ENCODE data around the gene RTN4RL2. TPM values are rescaled to one million over a fixed set of nuclear protein-coding genes. Genes with fewer than 3 reads are reported as not detected.

RTN4RL2 gene
- total RNA-seq, 6 experiments from 2014 or later = 12.5 to 54.4 (median 18.6) TPM

GRCh38 chr11:57463671-57464538, 3.6 kb downstream of the RTN4RL2 start:
- intact Hi-C loops (cut with DNase I) = loop anchor here in 1 of 2 donors (10.0 kb wide), 1 partner anchor 181 kb away; the partner anchor contains the start of gene YPEL4
- DNase-seq (no peak), ATAC-seq (no peak)
- no peaks in the 10 kb centered on the region for H3K27me3 ChIP-seq
- no peaks in the 10 kb centered on the region for H3K9me3 ChIP-seq
- no peaks in the 10 kb centered on the region for H3K36me3 ChIP-seq
- H3K27ac ChIP-seq = no peak overlapping the region
- TF ChIP-seq CTCF (IDR thresholded peaks at IDR 0.05) (no peak), POLR2A (IDR thresholded peaks at IDR 0.05) (no peak)
- 63% methylated on average over 7 of the region's 14 CpGs for WGBS (ENCODE audit: insufficient coverage, low coverage, low lambda C conversion rate, missing lambda C conversion rate)
- H3K4me3 ChIP-seq = no peak overlapping the region
- H3K4me1 ChIP-seq = peaks cover 0 to 16% (median 4%) of the 10 kb centered on the region in 4 donors

DNA sequence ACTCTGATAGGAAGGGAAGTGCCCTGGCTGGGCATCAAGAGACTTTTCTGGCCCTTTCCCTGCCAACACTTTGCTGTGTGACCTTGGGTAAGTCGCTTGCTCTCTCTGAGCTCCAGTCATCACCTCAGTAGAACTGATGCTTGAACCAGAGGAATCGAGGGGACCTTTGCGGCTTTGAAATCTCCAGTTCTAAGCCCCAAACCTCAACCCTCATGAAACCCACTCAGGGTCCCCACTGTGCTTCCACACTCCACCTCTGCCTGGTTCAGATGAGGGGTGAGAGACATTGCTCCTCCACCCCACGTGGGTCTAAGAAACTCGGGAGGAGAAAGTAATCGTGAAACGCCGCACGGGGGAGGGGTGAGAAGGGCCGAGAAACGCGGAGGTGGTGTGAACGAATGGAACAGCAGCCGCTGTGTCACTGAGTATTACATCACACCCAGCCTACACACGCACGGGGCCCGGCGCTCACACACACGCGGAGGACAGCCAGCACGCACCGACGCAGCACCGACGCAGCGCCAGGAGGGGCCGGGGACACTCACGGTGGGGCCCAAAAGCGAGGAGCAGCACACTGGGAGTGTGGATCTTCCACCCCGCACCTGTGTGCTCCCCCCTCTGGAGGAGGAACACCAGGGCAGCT, 4.3 kb downstream of the RTN4RL2 start:
- no peaks in the 10 kb centered on the region for H3K27me3 ChIP-seq
- intact Hi-C loops (cut with DNase I) = loop anchor here in 1 of 2 donors (10.0 kb wide), 1 partner anchor 180 kb away; the partner anchor contains the start of gene YPEL4
- no peak overlapping the region for H3K27ac ChIP-seq
- H3K4me3 ChIP-seq = no peak overlapping the region
- H3K36me3 ChIP-seq = peaks cover 0 to 3% (median 0%) of the 10 kb centered on the region in 4 donors
- no peak for ATAC-seq
- H3K9me3 ChIP-seq = no peaks in the 10 kb centered on the region
- peaks cover 0 to 8% (median under 1%) of the 10 kb centered on the region in 4 donors for H3K4me1 ChIP-seq
- TF ChIP-seq CTCF (IDR thresholded peaks at IDR 0.05) (no peak), POLR2A (IDR thresholded peaks at IDR 0.05) (no peak)
- DNase-seq = no peak
- 74% methylated on average over 23 of the region's 30 CpGs for WGBS (ENCODE audit: insufficient coverage, low coverage, low lambda C conversion rate, missing lambda C conversion rate)

DNA sequence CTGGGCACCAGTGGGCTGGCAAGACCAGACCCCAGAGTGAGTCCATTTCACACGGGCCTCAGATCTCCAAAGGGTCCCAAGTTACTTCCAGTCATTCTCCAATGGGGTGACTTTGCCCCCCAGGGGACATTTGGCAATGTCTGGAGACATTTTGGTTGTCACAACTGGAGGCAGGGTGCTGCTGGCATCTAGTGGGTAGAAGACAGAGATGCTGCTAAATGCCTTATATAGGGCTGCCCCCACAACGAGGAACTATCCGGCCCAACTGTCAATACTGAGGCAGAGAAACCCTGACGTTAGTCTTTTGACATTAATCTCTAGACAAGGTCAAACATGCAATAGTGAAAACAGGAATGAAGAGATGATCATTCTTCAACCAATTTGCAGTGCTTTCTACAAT, 6.4 kb downstream of the RTN4RL2 start:
- no peak for TF ChIP-seq POLR2A (IDR thresholded peaks at IDR 0.05)
- no peak for TF ChIP-seq CTCF (IDR thresholded peaks at IDR 0.05)
- Histone ChIP-seq H3K4me3 (no peak overlapping the region), H3K4me1 (no peaks in the 10 kb centered on the region), H3K36me3 (peaks cover 0 to 5% (median 0%) of the 10 kb centered on the region in 4 donors), H3K9me3 (no peaks in the 10 kb centered on the region), H3K27ac (no peak overlapping the region), H3K27me3 (no peaks in the 10 kb centered on the region)
- intact Hi-C loops (cut with DNase I) = loop anchor here in 1 of 2 donors (10.0 kb wide), 1 partner anchor 178 kb away; the partner anchor contains the start of gene YPEL4
- DNase-seq (no peak), ATAC-seq (no peak)
- 19% methylated on average over 3 of the region's 4 CpGs for WGBS (ENCODE audit: insufficient coverage, low coverage, low lambda C conversion rate, missing lambda C conversion rate)

DNA sequence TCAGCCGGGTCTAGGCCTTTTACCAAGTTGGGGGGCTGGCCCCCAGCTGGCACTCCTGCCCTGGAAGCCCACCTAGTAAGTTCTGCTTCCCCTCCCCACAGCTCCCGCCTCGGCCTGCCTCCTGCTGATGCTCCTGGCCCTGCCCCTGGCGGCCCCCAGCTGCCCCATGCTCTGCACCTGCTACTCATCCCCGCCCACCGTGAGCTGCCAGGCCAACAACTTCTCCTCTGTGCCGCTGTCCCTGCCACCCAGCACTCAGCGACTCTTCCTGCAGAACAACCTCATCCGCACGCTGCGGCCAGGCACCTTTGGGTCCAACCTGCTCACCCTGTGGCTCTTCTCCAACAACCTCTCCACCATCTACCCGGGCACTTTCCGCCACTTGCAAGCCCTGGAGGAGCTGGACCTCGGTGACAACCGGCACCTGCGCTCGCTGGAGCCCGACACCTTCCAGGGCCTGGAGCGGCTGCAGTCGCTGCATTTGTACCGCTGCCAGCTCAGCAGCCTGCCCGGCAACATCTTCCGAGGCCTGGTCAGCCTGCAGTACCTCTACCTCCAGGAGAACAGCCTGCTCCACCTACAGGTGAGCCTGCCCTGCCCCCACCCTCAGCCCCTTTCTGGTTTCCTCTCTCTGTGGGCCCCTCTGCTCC, 7.3 kb downstream of the RTN4RL2 start:
- intact Hi-C loops (cut with DNase I) = loop anchor here in 1 of 2 donors (10.0 kb wide), 1 partner anchor 177 kb away; the partner anchor contains the start of gene YPEL4
- ATAC-seq = no peak
- 85% methylated on average over 5 of the region's 23 CpGs for WGBS (ENCODE audit: insufficient coverage, low coverage, low lambda C conversion rate, missing lambda C conversion rate)
- no peaks in the 10 kb centered on the region for H3K9me3 ChIP-seq
- TF ChIP-seq CTCF (IDR thresholded peaks at IDR 0.05) = no peak
- TF ChIP-seq POLR2A (IDR thresholded peaks at IDR 0.05) = no peak
- no peak overlapping the region for H3K4me3 ChIP-seq
- H3K27me3 ChIP-seq = no peaks in the 10 kb centered on the region
- no peak for DNase-seq
- peaks cover 0 to 5% (median 0%) of the 10 kb centered on the region in 4 donors for H3K36me3 ChIP-seq
- H3K4me1 ChIP-seq = peaks cover 0 to 5% (median 0%) of the 10 kb centered on the region in 4 donors
- no peak overlapping the region for H3K27ac ChIP-seq
